AG10803 (cell line): ENCODE data around the gene CNTLN.

Source experiments
- DNase-seq: peaks from one replicate; pipeline ENCODE4 v3.0.0; 2010; ENCODE audit warnings: low read depth
- H3K4me3 ChIP-seq: 2 replicates; pipeline ENCODE4 v1.5.1; 2011; ENCODE audit warnings: mild to moderate bottlenecking, low read length, control low read depth
- CTCF ChIP-seq: conservative IDR thresholded peaks from 2 replicates; pipeline ENCODE4 v1.5.1; 2011; ENCODE audit warnings: mild to moderate bottlenecking, low read length, control low read depth, inconsistent platforms

Gene CNTLN

GRCh38 chr9:17134396-17135294, at the start of gene CNTLN:
TSS of gene CNTLN (plus strand) at chr9:17135040. CDS start at chr9:17135066, 26 bp downstream.
- TF ChIP-seq CTCF: no peak
- DNase-seq: peak; percentile 85
- H3K4me3 ChIP-seq: peak within 1 kb of the TSS; percentile 87

- DNase-seq: no peak
- TF ChIP-seq CTCF: no peak
- no peak overlapping the region for H3K4me3 ChIP-seq
Observed at GRCh38 chr9:17088566-17088965, 46.3 kb upstream of the CNTLN start.

- no peak for DNase-seq
- no peak overlapping the region for H3K4me3 ChIP-seq
- no peak for TF ChIP-seq CTCF
Observed at GRCh38 chr9:17090041-17090440, 44.8 kb upstream of the CNTLN start.

- peak; percentile 54 for TF ChIP-seq CTCF
- peak; percentile 57 for DNase-seq
- H3K4me3 ChIP-seq: no peak overlapping the region
Observed at GRCh38 chr9:17116400-17116837, 18.4 kb upstream of the CNTLN start.

- no peak for DNase-seq
- no peak for TF ChIP-seq CTCF
- no peak overlapping the region for H3K4me3 ChIP-seq
Observed at GRCh38 chr9:17117372-17117771, 17.5 kb upstream of the CNTLN start.

GRCh38 chr9:17120203-17120602, 14.6 kb upstream of the CNTLN start:
- no peak overlapping the region for H3K4me3 ChIP-seq
- TF ChIP-seq CTCF: no peak

GRCh38 chr9:17121264-17121663, 13.6 kb upstream of the CNTLN start:
- TF ChIP-seq CTCF: no peak
- H3K4me3 ChIP-seq: no peak overlapping the region
- no peak for DNase-seq

More at GRCh38 chr9:17120203-17120602, 14.6 kb upstream of the CNTLN start:
- no peak for DNase-seq
